ENCODE measurements around the gene LAMA2. TPM values are rescaled to one million over a fixed set of nuclear protein-coding genes. Genes with fewer than 3 reads are reported as not detected.

Gene LAMA2
- total RNA-seq, 1 experiment from 2014 or later: 4.2 TPM

DNA sequence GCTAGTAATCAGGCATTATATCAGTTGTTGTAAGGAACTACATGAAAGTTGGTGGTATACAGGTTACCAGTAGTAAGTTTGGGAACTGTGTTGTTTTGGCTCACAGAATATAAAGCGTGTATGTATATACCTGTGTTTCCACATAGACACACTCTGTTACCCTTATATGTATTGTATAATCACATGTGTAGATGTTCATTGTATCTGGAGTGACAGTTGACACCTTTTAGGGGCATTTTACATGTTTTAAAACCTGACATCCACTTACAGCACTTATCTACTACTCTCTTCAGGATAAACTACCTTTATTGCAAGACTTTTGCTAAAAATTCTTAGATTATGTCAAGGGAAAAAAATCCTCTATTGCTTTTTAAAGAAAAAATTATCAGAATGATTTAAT lies 228.9 kb downstream of the LAMA2 start:
- no peak for DNase-seq
- Histone ChIP-seq H2BK15ac (ENCODE audit: low read depth, low read length) (no peak overlapping the region), H4K5ac (ENCODE audit: insufficient read length, low read depth, low read length) (no peak overlapping the region), H3K4ac (ENCODE audit: low read depth, low read length) (no peak overlapping the region), H2BK120ac (ENCODE audit: low read depth, low read length, poor library complexity, severe bottlenecking) (no peak overlapping the region), H4K91ac (ENCODE audit: insufficient read length, low read depth, low read length) (no peak overlapping the region), H3K23me2 (ENCODE audit: insufficient read length, low read depth, low read length, poor library complexity, severe bottlenecking) (no peaks in the 10 kb centered on the region), H2BK20ac (ENCODE audit: low read depth, low read length, poor library complexity, severe bottlenecking) (no peak overlapping the region), H3K9me3 (ENCODE audit: control insufficient read depth, low read depth, low read length) (no peaks in the 10 kb centered on the region), H3K23ac (ENCODE audit: insufficient read length, low read depth, low read length) (no peak overlapping the region), H4K8ac (replicated peaks; ENCODE audit: insufficient read length, low read depth, low read length) (no peak overlapping the region), H2BK5ac (ENCODE audit: insufficient read length, low read length) (no peak overlapping the region), H3K4me1 (ENCODE audit: insufficient read depth, low read length) (no peaks in the 10 kb centered on the region; the same call in 1 of the 2 replicates), H2AFZ (ENCODE audit: low read length) (no peak overlapping the region), H2AK5ac (ENCODE audit: insufficient read length, low read length) (no peak overlapping the region), H3K18ac (ENCODE audit: insufficient read length, low read depth, low read length) (no peak overlapping the region), H3K4me2 (ENCODE audit: insufficient read depth, insufficient read length, low read length) (no peak overlapping the region), H3T11ph (ENCODE audit: low read length) (no peak overlapping the region), H3K9ac (ENCODE audit: extremely low read depth, insufficient read length, low read length) (no peak overlapping the region), H3K79me2 (ENCODE audit: insufficient read depth, low read length) (no peaks in the 10 kb centered on the region), H3K14ac (ENCODE audit: insufficient read depth, low read length) (no peak overlapping the region), H3K27me3 (ENCODE audit: insufficient read depth, low read length) (no peaks in the 10 kb centered on the region), H4K20me1 (ENCODE audit: control insufficient read depth, insufficient read depth, insufficient read length) (no peaks in the 10 kb centered on the region), H3K79me1 (ENCODE audit: insufficient read depth, low read depth, low read length, poor library complexity, severe bottlenecking) (no peaks in the 10 kb centered on the region), H2BK12ac (ENCODE audit: insufficient read length, low read depth, low read length) (no peak overlapping the region), H3K56ac (ENCODE audit: insufficient read length, low read depth, low read length) (no peak overlapping the region), H3K27ac (ENCODE audit: insufficient read length, low read depth, low read length) (no peak overlapping the region)
- Mint-ChIP-seq H3K36me3 (ENCODE audit: insufficient read depth in 1 of 3, low read depth in 3 of 3) (no peaks in the 10 kb centered on the region), H3K4me1 (peaks cover 5 to 6% of the 10 kb centered on the region in 2 experiments; a peak in 2 of 4 replicates), H3K27me3 (ENCODE audit: low read depth) (no peaks in the 10 kb centered on the region), H3K4me3 (no peak overlapping the region), H3K27ac (no peak overlapping the region), H3K9me3 (no peaks in the 10 kb centered on the region)
- WGBS (ENCODE audit: extremely low coverage, insufficient read length, low lambda C conversion rate): no CpG with 5 or more reads among the region's 1 CpG
- TF ChIP-seq, protein P1, sequence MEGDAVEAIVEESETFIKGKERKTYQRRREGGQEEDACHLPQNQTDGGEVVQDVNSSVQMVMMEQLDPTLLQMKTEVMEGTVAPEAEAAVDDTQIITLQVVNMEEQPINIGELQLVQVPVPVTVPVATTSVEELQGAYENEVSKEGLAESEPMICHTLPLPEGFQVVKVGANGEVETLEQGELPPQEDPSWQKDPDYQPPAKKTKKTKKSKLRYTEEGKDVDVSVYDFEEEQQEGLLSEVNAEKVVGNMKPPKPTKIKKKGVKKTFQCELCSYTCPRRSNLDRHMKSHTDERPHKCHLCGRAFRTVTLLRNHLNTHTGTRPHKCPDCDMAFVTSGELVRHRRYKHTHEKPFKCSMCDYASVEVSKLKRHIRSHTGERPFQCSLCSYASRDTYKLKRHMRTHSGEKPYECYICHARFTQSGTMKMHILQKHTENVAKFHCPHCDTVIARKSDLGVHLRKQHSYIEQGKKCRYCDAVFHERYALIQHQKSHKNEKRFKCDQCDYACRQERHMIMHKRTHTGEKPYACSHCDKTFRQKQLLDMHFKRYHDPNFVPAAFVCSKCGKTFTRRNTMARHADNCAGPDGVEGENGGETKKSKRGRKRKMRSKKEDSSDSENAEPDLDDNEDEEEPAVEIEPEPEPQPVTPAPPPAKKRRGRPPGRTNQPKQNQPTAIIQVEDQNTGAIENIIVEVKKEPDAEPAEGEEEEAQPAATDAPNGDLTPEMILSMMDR (conservative IDR thresholded peaks at IDR 0.05): no peak
